ENCODE measurements around the gene PARP4.
"Not testable (repeated sequence)": the region's sequence is repeated elsewhere in the genome, so short reads cannot be mapped to it uniquely, and the experiment has no call there.

The PARP4 gene

DNA sequence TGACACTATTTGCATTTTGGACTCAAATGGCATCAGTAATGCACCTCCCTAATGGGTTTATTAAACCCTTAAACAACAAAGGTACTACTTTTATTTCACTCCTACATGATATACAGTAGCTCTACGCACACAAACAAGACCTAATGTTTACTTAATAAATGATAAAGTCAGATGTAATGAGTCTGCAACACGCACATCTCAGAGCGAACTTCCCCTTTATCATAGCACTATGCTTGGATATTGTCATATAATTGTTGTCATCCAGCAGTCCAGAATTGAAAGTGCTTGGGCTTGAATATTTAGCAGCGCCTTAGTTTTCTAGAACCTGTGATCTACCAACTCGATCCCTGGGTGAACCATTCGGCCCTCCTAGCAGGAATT lies 772 bp downstream of the PARP4 start:
- H3K4me3 ChIP-seq (ENCODE audit: low read length) = peak overlapping the region; percentile 78
- no peak for DNase-seq (ENCODE audit: low read depth)
- TF ChIP-seq, protein P1, sequence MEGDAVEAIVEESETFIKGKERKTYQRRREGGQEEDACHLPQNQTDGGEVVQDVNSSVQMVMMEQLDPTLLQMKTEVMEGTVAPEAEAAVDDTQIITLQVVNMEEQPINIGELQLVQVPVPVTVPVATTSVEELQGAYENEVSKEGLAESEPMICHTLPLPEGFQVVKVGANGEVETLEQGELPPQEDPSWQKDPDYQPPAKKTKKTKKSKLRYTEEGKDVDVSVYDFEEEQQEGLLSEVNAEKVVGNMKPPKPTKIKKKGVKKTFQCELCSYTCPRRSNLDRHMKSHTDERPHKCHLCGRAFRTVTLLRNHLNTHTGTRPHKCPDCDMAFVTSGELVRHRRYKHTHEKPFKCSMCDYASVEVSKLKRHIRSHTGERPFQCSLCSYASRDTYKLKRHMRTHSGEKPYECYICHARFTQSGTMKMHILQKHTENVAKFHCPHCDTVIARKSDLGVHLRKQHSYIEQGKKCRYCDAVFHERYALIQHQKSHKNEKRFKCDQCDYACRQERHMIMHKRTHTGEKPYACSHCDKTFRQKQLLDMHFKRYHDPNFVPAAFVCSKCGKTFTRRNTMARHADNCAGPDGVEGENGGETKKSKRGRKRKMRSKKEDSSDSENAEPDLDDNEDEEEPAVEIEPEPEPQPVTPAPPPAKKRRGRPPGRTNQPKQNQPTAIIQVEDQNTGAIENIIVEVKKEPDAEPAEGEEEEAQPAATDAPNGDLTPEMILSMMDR (IDR thresholded peaks at IDR 0.05; ENCODE audit: insufficient read depth, low read depth, low read length, missing control alignments) = no peak

DNA sequence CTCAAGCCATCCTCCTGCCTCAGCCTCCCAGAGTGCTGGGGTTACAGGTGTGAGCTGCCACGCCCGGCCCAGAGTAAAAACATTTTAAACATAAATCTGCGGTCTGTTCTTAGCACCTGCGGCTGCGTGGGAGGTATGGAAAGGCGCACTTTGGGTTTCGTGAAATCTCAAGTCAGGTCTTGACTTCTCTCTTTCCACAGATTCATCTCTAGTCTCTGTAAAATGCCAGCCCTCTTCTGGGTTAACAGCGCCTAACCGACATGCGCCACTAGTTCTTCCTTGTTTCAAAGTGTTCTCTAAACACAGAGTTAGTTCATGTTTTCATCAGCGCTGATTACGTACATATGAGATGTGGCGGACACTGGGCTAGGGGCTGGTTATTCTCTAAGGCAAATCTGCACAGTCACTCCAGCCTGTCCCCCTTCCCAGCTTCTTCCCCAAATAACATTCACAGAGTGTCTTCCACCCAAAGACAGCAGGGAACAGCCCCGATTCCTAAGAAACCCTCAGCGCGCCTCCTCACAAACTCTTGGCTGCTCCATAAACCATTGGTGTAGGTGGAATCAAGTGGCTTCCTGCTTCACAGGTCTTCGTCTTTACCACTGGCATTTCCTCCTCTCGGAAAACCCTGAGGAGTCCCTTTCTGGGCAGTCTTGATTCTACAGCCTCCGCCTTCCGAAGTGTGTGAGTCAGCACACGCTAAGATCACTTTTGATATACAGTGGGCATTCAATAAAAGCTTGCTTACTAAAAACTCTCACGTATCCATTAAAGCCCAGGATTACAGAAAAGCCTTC lies 1.4 kb downstream of the PARP4 start:
- TF ChIP-seq, protein P1 (IDR thresholded peaks at IDR 0.05; ENCODE audit: insufficient read depth, low read depth, low read length, missing control alignments) = no peak
- DNase-seq (ENCODE audit: low read depth) = peak; percentile 91
- peak overlapping the region; percentile 78 for H3K4me3 ChIP-seq (ENCODE audit: low read length)

DNA sequence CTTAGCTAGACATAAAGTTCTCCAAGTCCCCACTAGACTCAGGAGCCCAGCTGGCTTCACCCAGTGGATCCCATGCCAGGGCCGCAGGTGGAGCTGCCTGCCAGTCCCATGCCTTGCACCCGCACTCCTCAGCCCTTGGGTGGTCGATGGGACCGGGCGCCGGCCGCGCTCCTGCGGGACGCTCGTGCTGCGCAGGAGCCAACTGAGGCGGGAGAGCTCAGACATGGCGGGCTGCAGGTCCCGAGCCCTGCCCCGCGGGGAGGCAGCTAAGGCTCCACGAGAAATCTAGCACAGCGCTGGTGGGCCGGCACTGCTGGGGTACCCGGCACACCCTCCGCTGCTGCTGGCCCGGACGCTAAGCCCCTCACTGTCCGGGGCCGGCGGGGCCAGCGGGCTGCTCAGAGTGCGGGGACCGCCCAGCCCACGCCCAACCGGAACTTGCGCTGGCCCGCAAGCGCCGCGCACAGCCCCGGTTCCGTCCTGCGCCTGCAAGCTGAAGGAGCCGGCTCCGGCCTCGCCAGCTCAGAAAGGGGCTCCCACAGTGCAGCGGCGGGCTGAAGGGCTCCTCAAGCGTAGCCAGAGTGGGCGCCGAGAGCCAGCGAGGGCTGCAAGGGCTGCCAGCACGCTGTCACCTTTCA lies 5.8 kb downstream of the PARP4 start:
- no peak for DNase-seq (ENCODE audit: low read depth)
- no peak overlapping the region for H3K4me3 ChIP-seq (ENCODE audit: low read length)
- TF ChIP-seq, protein P1 (IDR thresholded peaks at IDR 0.05; ENCODE audit: insufficient read depth, low read depth, low read length, missing control alignments) = no peak

DNA sequence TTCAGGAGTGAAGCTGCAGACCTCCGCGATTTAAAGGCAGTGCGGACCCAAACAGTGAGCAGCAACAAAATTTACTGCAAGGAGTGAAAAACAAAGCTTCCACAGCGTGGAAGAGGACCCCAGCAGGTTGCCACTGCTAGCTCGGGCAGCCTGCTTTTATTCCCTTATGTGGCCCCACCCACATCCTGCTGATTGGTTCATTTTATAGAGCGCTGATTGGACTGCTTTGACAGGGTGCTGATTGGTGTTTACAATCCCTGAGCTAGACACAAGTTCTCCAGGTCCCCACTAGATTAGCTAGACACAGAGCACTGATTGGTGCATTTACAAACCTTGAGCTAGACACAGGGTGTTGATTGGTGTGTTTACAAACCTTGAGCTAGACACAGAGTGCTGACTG lies 6.3 kb downstream of the PARP4 start:
- H3K4me3 ChIP-seq (ENCODE audit: low read length); DNase-seq (ENCODE audit: low read depth): not testable (repeated sequence)

DNA sequence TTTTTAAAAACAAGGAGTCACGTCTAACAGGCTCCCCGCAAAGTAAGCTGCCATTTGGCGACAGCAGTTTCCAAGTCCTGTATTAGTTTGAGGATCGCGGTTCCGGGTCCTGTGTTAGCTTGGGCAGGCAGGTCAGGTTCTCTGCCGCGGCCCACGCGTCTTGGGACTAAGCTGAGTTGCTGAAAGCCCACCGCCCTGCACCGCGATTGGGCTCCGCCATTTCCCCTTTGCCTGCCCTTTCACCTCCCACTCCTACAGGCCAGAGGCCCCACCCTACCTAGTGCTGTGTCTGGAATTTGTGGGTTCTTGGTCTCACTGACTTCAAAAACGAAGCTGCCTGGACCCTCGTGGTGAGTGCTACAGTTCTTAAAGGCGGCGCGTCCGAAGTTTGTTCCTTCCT lies 6.8 kb downstream of the PARP4 start:
- no peak for DNase-seq (ENCODE audit: low read depth)
- H3K4me3 ChIP-seq (ENCODE audit: low read length) = no peak overlapping the region
- TF ChIP-seq, protein P1 (IDR thresholded peaks at IDR 0.05; ENCODE audit: insufficient read depth, low read depth, low read length, missing control alignments) = no peak

DNA sequence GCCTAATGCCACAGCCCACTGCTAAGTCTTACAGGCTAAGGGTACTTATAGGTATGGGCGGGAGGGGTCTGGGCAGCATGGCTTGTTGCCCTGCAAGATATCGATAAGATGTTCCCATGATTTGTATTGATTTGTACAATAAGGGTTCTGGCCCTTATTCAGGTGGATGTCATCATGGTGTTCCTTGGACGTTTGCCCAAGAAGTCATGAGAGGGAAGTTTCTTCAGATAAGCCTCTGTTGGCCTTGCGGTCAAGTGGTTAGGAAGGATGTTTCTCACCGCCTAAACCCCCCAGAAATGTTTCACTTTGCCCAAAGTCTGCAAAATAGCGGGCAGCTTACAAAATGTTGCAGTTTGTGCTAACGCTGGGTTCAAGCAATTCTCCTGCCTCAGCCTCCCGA lies 7.3 kb downstream of the PARP4 start:
- H3K4me3 ChIP-seq (ENCODE audit: low read length) = no peak overlapping the region
- DNase-seq (ENCODE audit: low read depth) = no peak
- TF ChIP-seq, protein P1 (IDR thresholded peaks at IDR 0.05; ENCODE audit: insufficient read depth, low read depth, low read length, missing control alignments) = no peak

DNA sequence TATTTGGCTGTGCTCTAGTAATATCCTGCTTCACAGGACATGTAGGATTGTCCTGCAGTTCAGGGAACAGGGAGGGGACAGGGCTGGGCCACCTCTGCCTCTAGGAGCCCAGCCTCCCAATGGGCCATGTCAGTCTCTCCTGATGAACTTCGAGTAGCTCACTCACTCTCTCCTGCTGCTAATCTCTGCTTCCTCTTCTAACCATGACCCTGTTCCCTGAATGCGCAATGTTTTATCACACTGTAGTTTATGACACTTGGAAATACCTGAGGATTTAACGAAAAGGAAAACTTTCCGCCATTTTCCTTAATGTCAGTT lies 9.2 kb downstream of the PARP4 start:
- peak; percentile 6 for DNase-seq (ENCODE audit: low read depth)

More for the DNA sequence above, 9.2 kb downstream of the PARP4 start:
- no peak overlapping the region for H3K4me3 ChIP-seq (ENCODE audit: low read length)
- TF ChIP-seq, protein P1 (IDR thresholded peaks at IDR 0.05; ENCODE audit: insufficient read depth, low read depth, low read length, missing control alignments) = no peak

Data from epithelial cell of esophagus (primary cell).